Activated naive CD8-positive, alpha-beta T cell treated with anti-CD3 and anti-CD28 coated beads for 36 hours (primary cell): ENCODE results near the gene SHF. TPM values are rescaled to one million over a fixed set of nuclear protein-coding genes. Genes with fewer than 3 reads are reported as not detected.

Experiments used
- DNase-seq: peaks from one replicate; pipeline ENCODE4 v3.0.0; 2021
- H3K27ac Mint-ChIP-seq: one replicate; pipeline ENCODE4 v1.8.0; 2022; ENCODE audit warnings: mild to moderate bottlenecking, moderate library complexity, mixed read lengths
- H3K27me3 Mint-ChIP-seq: one replicate; pipeline ENCODE4 v1.8.0; 2022; ENCODE audit warnings: mild to moderate bottlenecking, mixed read lengths
- H3K36me3 Mint-ChIP-seq: one replicate; pipeline ENCODE4 v1.8.0; 2021; ENCODE audit warnings: mild to moderate bottlenecking, mixed read lengths
- H3K4me1 Mint-ChIP-seq: one replicate; pipeline ENCODE4 v1.8.0; 2021; ENCODE audit warnings: mixed read lengths
- H3K4me3 Mint-ChIP-seq: one replicate; pipeline ENCODE4 v1.8.0; 2022; ENCODE audit warnings: mild to moderate bottlenecking, moderate library complexity, mixed read lengths
- H3K9me3 Mint-ChIP-seq: one replicate; pipeline ENCODE4 v1.8.0; 2022; ENCODE audit warnings: mixed read lengths
- total RNA-seq, 2 experiments: library from RNA; stranded (reverse); gene quantifications; one replicate each; pipeline ENCODE4 v1.2.3, GENCODE V29; 2021

SHF gene
- total RNA-seq, 2 experiments from 2014 or later = 19.5 to 20.4 TPM

DNA sequence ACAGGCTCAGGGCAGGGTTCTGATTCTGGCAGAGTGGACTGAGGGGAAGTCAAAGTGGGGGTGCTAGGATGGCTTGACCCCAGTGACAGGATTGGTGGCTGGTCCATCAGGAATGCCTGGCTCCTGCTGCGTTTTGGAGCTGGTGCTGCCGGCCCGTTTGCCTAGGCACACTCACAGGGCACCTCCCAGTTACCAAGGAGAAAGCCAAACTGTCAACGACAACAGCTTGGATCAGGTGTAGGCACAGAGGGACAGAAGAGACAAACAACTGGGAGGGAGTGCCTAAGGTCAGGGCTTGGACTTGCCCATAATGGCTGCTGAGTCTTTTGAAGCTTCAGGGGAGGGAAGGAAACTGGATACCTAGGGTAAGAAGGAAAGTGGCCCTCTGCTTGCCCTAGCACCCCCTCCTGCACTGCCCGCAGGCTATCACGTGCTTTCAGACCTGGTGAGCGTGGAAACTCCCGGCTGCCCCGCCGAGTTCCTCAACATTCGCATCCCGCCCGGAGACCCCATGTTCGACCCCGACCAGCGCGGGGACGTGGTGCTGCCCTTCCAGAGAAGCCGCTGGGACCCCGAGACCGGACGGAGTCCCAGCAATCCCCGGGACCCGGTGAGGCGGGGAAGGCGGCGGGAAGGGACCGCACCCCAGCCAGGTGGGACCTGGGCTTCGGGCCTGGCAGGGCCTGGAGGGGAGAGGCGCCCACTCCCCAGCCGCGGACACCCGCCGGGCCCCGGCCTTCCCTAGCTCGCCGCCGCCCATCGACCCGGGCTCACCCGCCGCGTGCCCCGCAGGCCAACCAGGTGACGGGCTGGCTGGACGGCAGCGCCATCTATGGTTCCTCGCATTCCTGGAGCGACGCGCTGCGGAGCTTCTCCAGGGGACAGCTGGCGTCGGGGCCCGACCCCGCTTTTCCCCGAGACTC is 52.8 kb downstream of the SHF start:
- no peak overlapping the region for H3K27ac Mint-ChIP-seq
- DNase-seq = no peak
- no peaks in the 10 kb centered on the region for H3K36me3 Mint-ChIP-seq
- H3K4me3 Mint-ChIP-seq = no peak overlapping the region
- H3K27me3 Mint-ChIP-seq = peaks cover 54% of the 10 kb centered on the region
- peaks cover 9% of the 10 kb centered on the region for H3K4me1 Mint-ChIP-seq
- H3K9me3 Mint-ChIP-seq = no peaks in the 10 kb centered on the region

DNA sequence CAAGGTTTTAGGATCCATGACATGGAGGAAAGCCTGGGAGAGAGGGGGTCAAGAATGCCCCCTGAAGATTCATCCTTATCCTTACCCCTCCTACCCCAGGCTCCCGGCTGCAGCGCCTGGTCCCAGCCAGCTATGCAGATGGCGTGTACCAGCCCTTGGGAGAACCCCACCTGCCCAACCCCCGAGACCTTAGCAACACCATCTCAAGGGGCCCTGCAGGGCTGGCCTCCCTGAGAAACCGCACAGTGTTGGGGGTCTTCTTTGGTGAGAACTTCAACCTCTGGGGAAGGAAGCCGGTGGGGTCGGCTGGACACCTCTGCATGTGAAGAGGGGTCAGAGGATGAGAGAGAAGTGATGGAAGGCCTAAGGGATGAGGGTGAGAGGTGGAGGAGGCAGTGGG is 53.7 kb downstream of the SHF start:
- no peak for DNase-seq
- Mint-ChIP-seq H3K9me3 (no peaks in the 10 kb centered on the region), H3K36me3 (no peaks in the 10 kb centered on the region), H3K4me1 (peaks cover 9% of the 10 kb centered on the region), H3K4me3 (no peak overlapping the region), H3K27me3 (peaks cover 61% of the 10 kb centered on the region), H3K27ac (no peak overlapping the region)

DNA sequence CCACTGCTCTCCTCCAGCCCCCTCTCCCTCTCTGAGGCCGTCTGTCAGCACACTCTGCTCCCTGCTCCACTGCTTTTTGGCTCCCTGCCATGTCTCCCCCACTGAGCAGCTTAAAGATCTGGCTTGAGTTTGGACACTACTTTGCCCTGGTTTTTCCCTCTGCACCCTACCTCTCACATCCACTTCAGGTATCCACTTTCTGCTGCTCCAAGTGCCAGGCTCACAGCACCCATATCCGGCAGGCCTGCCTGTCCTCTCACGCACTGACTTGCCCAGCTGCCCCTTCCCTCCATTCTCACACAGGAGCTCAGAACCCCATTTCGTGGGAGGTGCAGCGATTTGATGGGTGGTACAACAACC is 54.2 kb downstream of the SHF start:
- no peak overlapping the region for H3K27ac Mint-ChIP-seq
- DNase-seq = no peak
- peaks cover 9% of the 10 kb centered on the region for H3K4me1 Mint-ChIP-seq
- peaks cover 66% of the 10 kb centered on the region for H3K27me3 Mint-ChIP-seq
- no peak overlapping the region for H3K4me3 Mint-ChIP-seq
- no peaks in the 10 kb centered on the region for H3K9me3 Mint-ChIP-seq
- no peaks in the 10 kb centered on the region for H3K36me3 Mint-ChIP-seq

DNA sequence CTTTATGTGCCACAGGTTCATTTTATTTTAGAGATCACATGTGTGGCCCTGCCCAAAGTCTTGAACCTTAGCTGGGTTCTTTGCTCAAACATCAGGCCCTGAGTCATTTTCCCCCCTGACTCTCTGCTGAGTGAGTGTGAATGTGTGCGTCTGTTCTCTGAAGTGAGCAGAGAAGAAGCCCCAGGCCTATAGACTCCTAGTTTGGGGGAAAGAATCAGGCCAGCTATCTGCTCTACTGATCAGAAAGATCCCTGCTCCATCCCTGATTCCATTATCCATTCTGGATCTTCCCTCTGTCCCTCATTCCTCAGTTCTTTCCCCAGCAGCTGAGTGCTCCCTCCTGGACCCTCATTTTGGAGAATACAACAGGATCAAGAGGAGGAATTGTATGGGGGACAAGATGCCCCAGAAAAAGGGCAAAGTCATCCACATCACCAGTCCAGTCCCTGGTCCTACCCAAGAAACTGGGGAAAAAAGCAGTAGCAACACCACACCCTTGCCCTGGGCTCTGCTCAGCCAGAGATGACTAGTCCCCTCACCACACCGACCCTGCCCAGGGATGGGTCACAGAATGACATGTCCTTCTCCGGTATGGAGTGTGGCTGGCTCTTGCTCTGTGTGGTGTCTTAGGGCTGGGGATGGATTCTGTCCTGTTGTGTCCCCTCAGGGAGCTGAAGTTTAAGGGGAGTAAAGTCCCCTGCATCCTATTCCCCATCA is 54.8 kb downstream of the SHF start:
- Mint-ChIP-seq H3K9me3 (no peaks in the 10 kb centered on the region), H3K27me3 (peaks cover 72% of the 10 kb centered on the region), H3K4me1 (peaks cover 9% of the 10 kb centered on the region), H3K4me3 (no peak overlapping the region), H3K36me3 (no peaks in the 10 kb centered on the region), H3K27ac (no peak overlapping the region)
- DNase-seq = no peak

DNA sequence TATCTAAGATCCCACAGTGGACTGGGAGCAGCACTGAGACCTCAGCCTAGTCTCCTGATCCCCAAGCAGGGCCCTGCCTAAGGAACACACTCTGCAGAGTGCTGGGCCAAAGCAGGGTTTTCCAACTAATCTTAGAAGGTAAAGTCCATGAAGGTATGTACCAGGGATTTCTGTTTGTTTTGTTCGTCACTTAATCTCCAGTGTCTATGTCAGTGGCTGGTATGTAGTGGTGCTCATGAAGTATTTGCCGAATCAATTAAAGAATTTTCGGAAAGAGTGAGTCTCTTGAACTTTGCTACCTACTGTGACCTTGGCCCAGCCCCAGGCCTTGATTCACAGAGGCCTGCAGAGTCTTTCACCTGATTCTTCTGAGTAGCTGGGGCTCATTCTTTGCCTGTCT is 56.3 kb downstream of the SHF start:
- Mint-ChIP-seq H3K4me3 (no peak overlapping the region), H3K9me3 (no peaks in the 10 kb centered on the region), H3K27ac (no peak overlapping the region), H3K4me1 (peaks cover 9% of the 10 kb centered on the region), H3K27me3 (peaks cover 74% of the 10 kb centered on the region), H3K36me3 (no peaks in the 10 kb centered on the region)
- DNase-seq = no peak

DNA sequence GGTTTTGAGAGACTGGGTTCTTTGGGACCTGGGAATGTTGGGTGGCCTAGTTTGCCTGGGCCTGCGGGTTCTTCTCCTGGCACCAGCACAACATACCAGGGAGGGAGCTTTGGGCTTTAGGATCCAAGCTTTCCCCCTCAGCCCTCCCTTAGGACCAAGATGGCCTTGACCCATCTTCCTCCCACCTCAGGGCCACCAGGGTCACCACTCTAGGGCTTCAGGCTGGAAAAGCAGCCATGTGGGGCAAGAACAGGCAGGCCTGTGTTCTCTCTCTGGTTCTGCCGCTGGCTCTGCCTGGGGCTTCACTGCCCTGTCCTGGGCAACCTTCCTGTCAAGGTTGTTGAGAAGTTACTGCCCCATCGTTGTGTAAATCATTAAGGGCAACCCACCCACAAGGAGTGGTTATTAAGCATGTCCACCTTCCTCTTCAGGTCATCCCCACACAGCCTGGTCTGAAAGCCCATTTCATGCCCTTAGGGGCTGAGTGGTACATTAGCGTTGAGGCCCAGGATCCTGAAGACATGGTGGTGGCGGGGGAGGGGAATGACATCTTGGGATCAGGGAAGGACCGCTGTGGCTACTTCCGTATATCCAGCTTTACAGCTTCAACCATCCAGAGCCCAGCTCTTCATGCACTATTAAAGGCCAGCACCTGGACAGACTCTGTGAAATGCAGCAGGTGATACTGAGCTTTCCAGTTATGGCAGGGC is 57.3 kb downstream of the SHF start:
- H3K27me3 Mint-ChIP-seq = peaks cover 78% of the 10 kb centered on the region
- H3K4me3 Mint-ChIP-seq = no peak overlapping the region
- no peak overlapping the region for H3K27ac Mint-ChIP-seq
- H3K36me3 Mint-ChIP-seq = no peaks in the 10 kb centered on the region
- peaks cover 4% of the 10 kb centered on the region for H3K4me1 Mint-ChIP-seq
- no peaks in the 10 kb centered on the region for H3K9me3 Mint-ChIP-seq
- no peak for DNase-seq

DNA sequence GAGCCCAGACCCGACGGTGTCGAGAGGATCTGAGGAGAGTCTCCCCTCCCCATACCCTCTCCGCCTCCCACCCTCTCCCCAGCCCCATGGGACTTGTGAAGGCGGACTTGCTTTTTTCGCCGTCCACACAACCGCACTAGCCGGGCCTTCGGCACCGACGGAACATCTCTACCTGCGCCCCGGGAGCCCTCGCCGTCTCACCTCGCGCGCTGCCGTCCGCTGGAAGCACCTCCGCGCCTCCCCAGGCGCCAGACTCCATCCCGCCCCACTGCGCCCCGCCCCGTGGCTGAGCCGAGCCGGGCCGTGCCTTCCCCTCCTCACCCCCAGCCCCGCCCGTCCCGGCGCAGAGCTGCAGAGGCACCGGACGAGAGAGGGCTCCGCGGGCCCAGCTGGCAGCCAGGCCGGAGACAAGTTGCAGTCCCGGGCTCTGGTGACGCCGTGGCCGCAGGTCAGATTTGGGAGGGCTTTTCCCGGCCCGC is 58.1 kb downstream of the SHF start, which contains the start of the genes DUOX1 and DUOXA1:
Gene DUOX1, plus strand, starts transcription at position 344 of the 479 bp plus-strand sequence. CDS start 1,973 bp downstream, outside the sequence.
Gene DUOXA1, minus strand, starts transcription at position 229 of the 479 bp plus-strand sequence. CDS start 6,865 bp downstream, outside the sequence.
- Mint-ChIP-seq H3K36me3 (no peaks in the 10 kb centered on the region), H3K4me3 (no peak within 1 kb of the TSS)

DNA sequence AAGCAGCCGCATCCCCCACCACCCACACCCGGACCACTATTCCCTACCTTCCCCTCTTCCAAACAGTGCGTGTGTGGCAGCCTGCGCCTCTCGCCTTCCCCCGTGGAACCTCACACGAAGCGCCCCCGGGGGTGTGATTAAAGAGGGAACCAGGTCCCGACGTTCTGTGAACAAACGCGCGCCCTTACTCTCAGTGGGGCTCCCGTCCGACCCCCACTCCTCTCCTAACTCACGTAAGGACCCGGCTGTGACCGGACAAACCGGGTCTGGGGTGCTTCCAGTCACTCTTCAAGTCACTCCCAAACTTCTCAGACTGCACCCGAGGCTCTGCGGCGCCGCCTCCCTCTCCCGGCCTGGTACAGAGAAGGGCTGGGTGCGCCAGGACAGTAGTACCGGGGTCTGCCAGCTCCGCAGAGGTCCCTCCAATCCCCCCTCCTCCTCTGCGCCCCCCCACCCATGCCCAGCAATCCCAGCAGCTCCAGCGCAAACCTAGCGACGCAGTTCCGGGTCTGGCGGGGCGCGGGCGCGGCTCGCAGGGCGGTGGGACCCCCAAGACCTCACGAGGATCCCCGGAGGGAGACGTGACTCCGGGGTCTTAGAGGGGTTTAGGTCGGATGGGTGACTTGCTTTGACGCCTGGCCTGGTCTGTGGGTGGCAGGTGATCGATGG is 58.7 kb downstream of the SHF start:
- Mint-ChIP-seq H3K4me1 (no peaks in the 10 kb centered on the region), H3K9me3 (no peaks in the 10 kb centered on the region), H3K4me3 (no peak overlapping the region), H3K27me3 (peaks cover 75% of the 10 kb centered on the region), H3K27ac (no peak overlapping the region), H3K36me3 (no peaks in the 10 kb centered on the region)
- DNase-seq = no peak

More for the DNA sequence above, 58.1 kb downstream of the SHF start, which contains the start of the genes DUOX1 and DUOXA1:
- Mint-ChIP-seq H3K4me1 (peaks cover under 1% of the 10 kb centered on the region), H3K27me3 (peaks cover 81% of the 10 kb centered on the region), H3K27ac (no peak within 1 kb of the TSS), H3K9me3 (no peaks in the 10 kb centered on the region)
- DNase-seq = no peak

DNA sequence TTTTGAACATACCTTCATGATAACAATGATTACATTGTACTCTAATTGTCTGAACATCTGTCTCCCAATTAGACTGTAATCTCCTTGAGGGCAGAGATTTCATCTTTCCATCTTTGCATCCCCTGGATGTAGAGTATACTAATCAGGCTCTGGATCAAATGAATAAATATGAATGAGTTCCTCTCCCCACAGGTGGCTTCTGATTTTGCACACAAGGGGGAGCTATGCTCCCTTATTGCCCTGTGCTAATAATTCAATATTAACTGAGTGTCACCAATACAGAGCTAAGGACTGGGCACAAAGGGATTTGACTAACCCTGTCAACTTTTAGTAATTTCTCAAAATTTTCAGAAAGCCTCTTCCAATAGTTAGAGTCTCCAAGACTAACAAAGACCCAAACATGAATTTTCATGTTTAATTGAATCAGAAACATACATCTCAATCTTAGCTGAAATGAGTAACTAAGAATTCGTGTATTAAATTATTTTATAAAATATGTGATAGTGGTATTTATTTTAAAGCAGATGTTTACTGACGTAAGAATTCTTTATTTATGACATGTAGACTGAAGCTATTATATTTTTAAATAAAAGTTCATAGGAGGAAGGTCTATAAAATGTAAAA is 61.1 kb downstream of the SHF start:
- Mint-ChIP-seq H3K27ac (no peak overlapping the region), H3K4me1 (no peaks in the 10 kb centered on the region), H3K9me3 (no peaks in the 10 kb centered on the region), H3K4me3 (no peak overlapping the region), H3K27me3 (peaks cover 67% of the 10 kb centered on the region), H3K36me3 (no peaks in the 10 kb centered on the region)
- DNase-seq = no peak

DNA sequence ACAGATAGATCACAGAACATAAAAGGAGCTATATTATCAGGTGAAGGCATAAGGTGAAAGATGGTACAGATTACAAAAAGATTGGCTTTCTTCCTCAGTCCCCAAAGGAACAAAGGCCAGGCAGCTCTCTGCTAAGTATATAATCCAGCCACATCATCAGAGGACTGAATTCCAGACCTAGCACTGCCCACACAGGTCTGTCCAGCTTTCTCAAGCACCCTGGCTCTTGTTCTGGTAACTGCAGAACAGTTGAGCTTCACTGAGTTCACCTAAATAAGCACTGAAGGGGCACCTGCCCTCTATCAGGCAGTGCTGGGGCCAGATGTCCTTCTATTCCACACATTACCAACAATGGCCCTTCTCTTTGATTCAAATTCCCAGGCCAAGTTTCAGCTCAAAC is 64.4 kb downstream of the SHF start:
- peaks cover 54% of the 10 kb centered on the region for H3K27me3 Mint-ChIP-seq
- no peak overlapping the region for H3K27ac Mint-ChIP-seq
- H3K36me3 Mint-ChIP-seq = no peaks in the 10 kb centered on the region
- no peaks in the 10 kb centered on the region for H3K4me1 Mint-ChIP-seq
- no peak overlapping the region for H3K4me3 Mint-ChIP-seq
- no peak for DNase-seq
- no peaks in the 10 kb centered on the region for H3K9me3 Mint-ChIP-seq

DNA sequence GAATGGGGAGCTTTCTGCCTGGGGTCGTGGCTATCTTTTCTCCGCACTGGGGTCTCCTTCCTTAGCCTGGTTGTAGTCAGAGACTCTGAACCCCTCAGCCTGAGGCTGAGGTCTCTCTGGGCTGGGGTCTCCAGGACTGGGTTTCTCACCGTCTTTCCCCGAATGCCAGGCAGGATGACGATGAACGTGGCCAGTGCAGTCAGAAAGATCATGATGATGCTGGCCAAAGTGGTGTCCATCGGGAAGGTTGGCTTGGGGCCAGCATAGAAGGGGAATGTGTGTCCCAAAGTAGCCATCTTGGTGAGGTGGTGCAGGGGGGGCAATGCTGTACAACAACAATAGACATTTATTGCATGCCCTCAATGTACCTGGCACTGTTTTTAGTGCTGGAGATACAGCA is 65.0 kb downstream of the SHF start:
- peaks cover 54% of the 10 kb centered on the region for H3K27me3 Mint-ChIP-seq
- DNase-seq = no peak
- peaks cover 2% of the 10 kb centered on the region for H3K4me1 Mint-ChIP-seq
- no peaks in the 10 kb centered on the region for H3K9me3 Mint-ChIP-seq
- H3K36me3 Mint-ChIP-seq = no peaks in the 10 kb centered on the region
- H3K4me3 Mint-ChIP-seq = no peak overlapping the region
- H3K27ac Mint-ChIP-seq = no peak overlapping the region

DNA sequence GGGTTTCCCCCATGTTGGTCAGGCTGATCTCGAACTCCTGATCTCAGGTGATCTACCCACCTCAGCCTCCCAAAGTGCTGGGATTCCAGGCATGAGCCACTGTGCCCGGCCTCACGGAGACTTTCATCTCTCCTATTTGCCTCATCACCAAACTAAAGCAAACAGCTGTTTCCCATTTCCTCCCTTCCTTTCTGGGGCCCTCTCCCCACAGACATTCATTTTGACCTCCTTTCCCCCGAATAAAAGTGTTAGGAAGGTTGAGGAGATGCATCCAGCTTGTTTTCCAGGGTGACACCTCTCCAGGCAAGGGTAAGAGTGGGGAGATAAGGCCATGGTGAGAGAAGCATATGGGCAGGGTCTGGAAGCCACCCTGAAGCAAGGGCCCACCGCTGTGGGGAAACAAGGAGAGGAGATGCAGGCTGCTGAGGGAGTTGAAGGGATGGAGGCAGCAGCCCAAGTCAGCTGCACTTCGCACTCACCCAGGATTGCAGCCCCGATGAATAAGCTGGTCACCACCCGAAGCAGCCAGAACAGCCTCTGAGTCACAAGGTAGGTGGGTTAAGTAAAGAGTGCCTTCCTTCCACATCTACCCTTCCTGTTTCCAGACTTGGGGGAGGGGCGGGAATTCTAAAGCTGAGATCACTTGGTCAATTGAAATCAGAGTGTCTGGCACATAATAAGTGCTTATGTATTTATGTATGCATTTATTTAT is 65.9 kb downstream of the SHF start:
- DNase-seq = no peak
- Mint-ChIP-seq H3K27ac (no peak overlapping the region), H3K36me3 (no peaks in the 10 kb centered on the region), H3K27me3 (peaks cover 58% of the 10 kb centered on the region), H3K9me3 (no peaks in the 10 kb centered on the region), H3K4me1 (peaks cover 8% of the 10 kb centered on the region), H3K4me3 (no peak overlapping the region)

DNA sequence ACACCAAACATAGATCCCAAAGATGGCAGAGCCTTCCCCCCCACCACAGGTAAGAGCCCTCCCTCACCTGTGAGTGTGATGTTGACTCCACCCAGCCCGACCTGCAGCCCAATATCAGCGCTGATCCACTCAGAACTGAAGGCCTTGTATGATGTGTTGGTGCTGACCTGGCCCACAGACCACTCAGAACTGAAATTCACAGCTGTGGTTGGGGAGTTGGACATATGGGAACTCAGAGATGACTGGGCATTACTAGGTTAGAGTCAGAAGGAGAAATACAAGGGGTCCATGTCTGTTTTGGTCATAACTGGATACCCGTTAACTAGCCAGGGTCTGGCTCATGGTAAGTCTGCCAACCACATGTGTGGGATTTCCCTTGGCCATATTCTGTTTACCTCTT is 66.7 kb downstream of the SHF start:
- no peaks in the 10 kb centered on the region for H3K36me3 Mint-ChIP-seq
- H3K27me3 Mint-ChIP-seq = peaks cover 63% of the 10 kb centered on the region
- no peaks in the 10 kb centered on the region for H3K9me3 Mint-ChIP-seq
- peaks cover 8% of the 10 kb centered on the region for H3K4me1 Mint-ChIP-seq
- no peak overlapping the region for H3K27ac Mint-ChIP-seq
- no peak for DNase-seq
- H3K4me3 Mint-ChIP-seq = no peak overlapping the region
